C4-2B (cell line): ENCODE results near the gene KDM6A.

Experiments
- CTCF ChIP-seq: fragments of 450-650 bp; conservative IDR thresholded peaks from 2 replicates; pipeline ENCODE4 v1.5.1; 2017; ENCODE audit warnings: mild to moderate bottlenecking
- ZFX ChIP-seq: fragments of 450-650 bp; IDR thresholded peaks from 2 replicates; pipeline ENCODE4 v1.6.1; 2017

- TF ChIP-seq CTCF, result no peak
- no peak for TF ChIP-seq ZFX
Measured at GRCh38 chrX:44997888-44998287, 124.9 kb downstream of the KDM6A start.
